ENCODE data around the gene UBTD1. TPM values are rescaled to one million over a fixed set of nuclear protein-coding genes. Genes with fewer than 3 reads are reported as not detected.
"Not testable (repeated sequence)": the region's sequence is repeated elsewhere in the genome, so short reads cannot be mapped to it uniquely, and the experiment has no call there.

UBTD1 gene
- total and polyA plus RNA-seq, 10 of the 15 experiments (the other 5 are each of a cell fraction or from before 2014, with no cell fraction given): 0.04 to 1.5 (median 1.2) TPM; not detected in 1

DNA sequence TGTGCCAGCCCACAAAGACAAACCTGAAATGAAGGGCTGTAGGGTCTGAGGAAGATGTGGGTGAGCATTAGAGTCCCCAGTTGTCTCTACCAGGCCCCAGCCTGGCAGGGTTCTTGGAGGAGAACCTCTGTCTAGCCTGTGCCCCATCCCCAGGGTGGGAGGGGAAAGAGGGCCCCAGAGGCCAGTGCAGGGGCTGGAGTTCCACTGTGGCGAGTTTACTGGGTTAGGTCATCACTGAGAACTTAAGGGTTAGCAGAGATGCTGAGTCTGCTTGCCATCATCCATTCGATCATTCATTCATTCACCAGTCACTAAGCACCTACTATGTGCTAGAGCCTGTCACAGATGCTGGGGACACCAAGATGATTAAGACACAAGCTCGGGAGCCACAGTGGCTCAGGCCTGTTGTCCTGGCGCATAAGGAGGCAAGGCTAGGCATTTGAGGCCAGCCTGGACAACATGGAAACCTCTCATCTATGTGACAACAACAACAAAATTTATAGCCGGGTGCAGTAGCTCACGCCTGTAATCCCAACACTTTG lies 76.5 kb downstream of the UBTD1 start:
- Histone ChIP-seq H3K9ac (ENCODE audit: control insufficient read depth, insufficient read depth, low read length) (no peak overlapping the region), H3K9me3 (replicated peaks; ENCODE audit: control insufficient read depth, insufficient read depth, low read length) (no peaks in the 10 kb centered on the region), H3K4me1 (ENCODE audit: control insufficient read depth, insufficient read depth, low read length) (no peaks in the 10 kb centered on the region), H3K27ac (ENCODE audit: control insufficient read depth, insufficient read depth) (no peak overlapping the region), H3K4me2 (ENCODE audit: control insufficient read depth, insufficient read depth) (no peak overlapping the region), H3K27me3 (replicated peaks in 1 of 2; ENCODE audit: control insufficient read depth in 2 of 2, insufficient read depth in 2 of 2, low read length in 1 of 2) (no peaks in the 10 kb centered on the region; a peak in 1 of 4 replicates), H3K79me2 (ENCODE audit: control insufficient read depth, insufficient read depth, low read length) (no peaks in the 10 kb centered on the region), H3K36me3 (ENCODE audit: control insufficient read depth in 2 of 2, insufficient read depth in 2 of 2, low read length in 1 of 2) (no peaks in the 10 kb centered on the region), H4K20me1 (ENCODE audit: control insufficient read depth, insufficient read depth) (no peaks in the 10 kb centered on the region), H2AFZ (ENCODE audit: control insufficient read depth, low read depth, low read length) (no peak overlapping the region), H3K4me3 (no peak overlapping the region)
- BruUV-seq (replicated peaks): no TSS peak
- in situ Hi-C loops (cut with MboI): no loop called here
- TF ChIP-seq SUPT20H (IDR thresholded peaks at IDR 0.05; ENCODE audit: borderline replicate concordance, control insufficient read depth, low read depth, low read length): no peak
- TF ChIP-seq, protein P1, sequence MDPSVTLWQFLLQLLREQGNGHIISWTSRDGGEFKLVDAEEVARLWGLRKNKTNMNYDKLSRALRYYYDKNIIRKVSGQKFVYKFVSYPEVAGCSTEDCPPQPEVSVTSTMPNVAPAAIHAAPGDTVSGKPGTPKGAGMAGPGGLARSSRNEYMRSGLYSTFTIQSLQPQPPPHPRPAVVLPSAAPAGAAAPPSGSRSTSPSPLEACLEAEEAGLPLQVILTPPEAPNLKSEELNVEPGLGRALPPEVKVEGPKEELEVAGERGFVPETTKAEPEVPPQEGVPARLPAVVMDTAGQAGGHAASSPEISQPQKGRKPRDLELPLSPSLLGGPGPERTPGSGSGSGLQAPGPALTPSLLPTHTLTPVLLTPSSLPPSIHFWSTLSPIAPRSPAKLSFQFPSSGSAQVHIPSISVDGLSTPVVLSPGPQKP (IDR thresholded peaks at IDR 0.05; ENCODE audit: low read depth, low read length): no peak
- TF ChIP-seq, protein P2, sequence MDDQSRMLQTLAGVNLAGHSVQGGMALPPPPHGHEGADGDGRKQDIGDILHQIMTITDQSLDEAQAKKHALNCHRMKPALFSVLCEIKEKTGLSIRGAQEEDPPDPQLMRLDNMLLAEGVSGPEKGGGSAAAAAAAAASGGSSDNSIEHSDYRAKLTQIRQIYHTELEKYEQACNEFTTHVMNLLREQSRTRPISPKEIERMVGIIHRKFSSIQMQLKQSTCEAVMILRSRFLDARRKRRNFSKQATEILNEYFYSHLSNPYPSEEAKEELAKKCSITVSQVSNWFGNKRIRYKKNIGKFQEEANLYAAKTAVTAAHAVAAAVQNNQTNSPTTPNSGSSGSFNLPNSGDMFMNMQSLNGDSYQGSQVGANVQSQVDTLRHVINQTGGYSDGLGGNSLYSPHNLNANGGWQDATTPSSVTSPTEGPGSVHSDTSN (IDR thresholded peaks at IDR 0.05; ENCODE audit: insufficient replicate concordance, low read depth, low read length): no peak
- TF ChIP-seq ZNF274 (IDR thresholded peaks at IDR 0.05; ENCODE audit: insufficient read depth, insufficient read length): no peak
- TF ChIP-seq POLR2AphosphoS2 (IDR thresholded peaks at IDR 0.05; ENCODE audit: low read depth, low read length): no peak
- TF ChIP-seq MXI1 (IDR thresholded peaks at IDR 0.05; ENCODE audit: low read depth, low read length): no peak
- ChIA-PET SMC1A (ENCODE audit: uncharacterized antibody, unreplicated experiment) (no interaction called here), CTCF (interaction anchor here (0.8 to 1.9 kb wide), 6 partner anchors 23 to 102 kb away, joined by 3 to 7 read pairs (median 4); no protein-coding TSS in a partner anchor), RAD21 (ENCODE audit: unreplicated experiment) (no interaction called here), POLR2A (interaction anchor here (0.6 kb wide), 1 partner anchor 43 kb away, joined by 8 read pairs; no protein-coding TSS in a partner anchor)
- no peak for ATAC-seq
- FAIRE-seq: no peak
- intact Hi-C loops (cut with micrococcal nuclease; ENCODE audit: unreplicated experiment): no loop called here
- 38% methylated on average over 6 of the region's 6 CpGs for WGBS (ENCODE audit: insufficient coverage, insufficient replicate concordance, low lambda C conversion rate, missing lambda C conversion rate)
- DNase-seq (ENCODE audit: low read depth, low spot score): no peak

DNA sequence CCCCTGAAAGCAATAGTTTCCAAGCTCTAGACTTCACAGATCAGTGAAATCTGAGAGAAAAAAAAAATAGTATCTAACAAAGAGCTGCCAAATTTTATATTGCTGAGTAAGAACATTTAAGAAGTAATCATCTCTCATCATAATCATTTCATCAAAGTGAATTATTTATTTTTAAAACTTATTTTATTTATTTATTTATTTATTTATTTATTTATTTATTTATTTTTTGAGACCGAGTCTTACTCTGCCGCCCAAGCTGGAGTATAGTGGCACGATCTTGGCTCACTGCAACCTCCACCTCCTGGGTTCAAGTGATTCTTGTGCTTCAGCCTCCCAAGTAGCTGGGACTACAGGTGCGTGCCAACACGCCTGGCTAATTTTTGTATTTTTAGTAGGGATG lies 77.8 kb downstream of the UBTD1 start:
- SMC1A ChIA-PET (ENCODE audit: uncharacterized antibody, unreplicated experiment); H3K9ac ChIP-seq (ENCODE audit: control insufficient read depth, insufficient read depth, low read length); H3K4me3 ChIP-seq; DNase-seq (ENCODE audit: low read depth, low spot score); ATAC-seq; H2AFZ ChIP-seq (ENCODE audit: control insufficient read depth, low read depth, low read length); BruUV-seq (replicated peaks); RAD21 ChIA-PET (ENCODE audit: unreplicated experiment); intact Hi-C loops (cut with micrococcal nuclease; ENCODE audit: unreplicated experiment); H3K79me2 ChIP-seq (ENCODE audit: control insufficient read depth, insufficient read depth, low read length); H3K4me2 ChIP-seq (ENCODE audit: control insufficient read depth, insufficient read depth); H4K20me1 ChIP-seq (ENCODE audit: control insufficient read depth, insufficient read depth); H3K27me3 ChIP-seq (replicated peaks in 1 of 2; ENCODE audit: control insufficient read depth in 2 of 2, insufficient read depth in 2 of 2, low read length in 1 of 2); in situ Hi-C loops (cut with MboI); H3K36me3 ChIP-seq (ENCODE audit: control insufficient read depth in 2 of 2, insufficient read depth in 2 of 2, low read length in 1 of 2); H3K9me3 ChIP-seq (replicated peaks; ENCODE audit: control insufficient read depth, insufficient read depth, low read length); FAIRE-seq; H3K4me1 ChIP-seq (ENCODE audit: control insufficient read depth, insufficient read depth, low read length); H3K27ac ChIP-seq (ENCODE audit: control insufficient read depth, insufficient read depth): not testable (repeated sequence)
- ChIA-PET POLR2A (interaction anchor here (0.6 kb wide), 1 partner anchor 17 kb away, joined by 3 read pairs; no protein-coding TSS in a partner anchor), CTCF (interaction anchor here (0.9 to 1.9 kb wide), 3 partner anchors 21 to 32 kb away, joined by 4 to 7 read pairs (median 4); no protein-coding TSS in a partner anchor)
- WGBS (ENCODE audit: insufficient coverage, insufficient replicate concordance, low lambda C conversion rate, missing lambda C conversion rate): 41% methylated on average over 5 of the region's 5 CpGs

Data from GM12878 (cell line).